Right hindlimb (tissue), 1 donor: ENCODE data around the gene ARHGAP10.

Experiments used
- DNase-seq: peaks from one replicate; pipeline ENCODE4 v3.0.0-alpha.2; 2018

The ARHGAP10 gene

GRCh38 chr4:148108766-148109165, 376.9 kb downstream of the ARHGAP10 start:
- DNase-seq, result peak; percentile 39

- no peak for DNase-seq
Measured at GRCh38 chr4:148109216-148109615, 377.3 kb downstream of the ARHGAP10 start.

- no peak for DNase-seq
Measured at GRCh38 chr4:148110169-148110568, 378.3 kb downstream of the ARHGAP10 start.

- no peak for DNase-seq
Measured at GRCh38 chr4:148112231-148112982, 380.5 kb downstream of the ARHGAP10 start.

DNA sequence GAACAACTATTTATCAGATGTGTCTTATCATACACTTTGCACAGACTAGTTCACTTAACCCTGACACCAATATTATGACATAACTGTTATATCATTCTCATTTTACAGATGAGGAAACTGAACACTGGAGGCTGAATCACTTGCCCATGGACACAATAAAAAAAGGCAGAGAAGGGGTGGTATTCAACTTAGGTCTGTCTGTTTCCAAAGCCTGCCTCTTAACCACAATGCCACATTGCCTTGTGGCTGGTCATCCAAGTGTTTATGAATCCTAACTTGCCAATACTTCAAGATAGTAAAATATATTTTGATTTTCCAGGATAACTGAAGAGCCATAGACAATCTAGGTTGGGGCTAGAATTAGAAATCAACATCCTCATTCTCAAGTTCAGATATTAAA, 382.5 kb downstream of the ARHGAP10 start:
- DNase-seq, result no peak

GRCh38 chr4:148116264-148116663, 384.4 kb downstream of the ARHGAP10 start:
- DNase-seq, result peak; percentile 26

DNA sequence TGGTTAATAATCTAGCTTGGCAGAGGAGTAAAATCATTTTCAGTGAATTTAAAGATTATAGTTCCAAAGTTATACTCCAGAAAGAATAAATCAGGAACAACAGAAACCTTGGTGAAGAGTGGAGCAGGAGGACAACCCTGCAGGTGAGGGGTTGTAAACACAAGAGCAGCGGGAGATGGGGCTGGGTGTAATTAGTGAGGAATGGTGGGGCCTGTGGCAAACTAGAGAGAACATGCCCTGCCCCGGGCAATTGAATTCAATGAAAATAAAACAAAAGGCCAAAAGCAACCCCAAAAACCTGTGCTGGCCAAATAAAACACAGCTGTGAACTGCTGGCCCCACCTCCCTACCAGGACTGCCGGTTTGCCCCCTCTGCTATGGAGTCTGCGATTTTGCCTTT, 385.1 kb downstream of the ARHGAP10 start:
- DNase-seq, result no peak

- DNase-seq, result no peak
Measured at GRCh38 chr4:148118179-148118578, 386.3 kb downstream of the ARHGAP10 start.

- no peak for DNase-seq
Measured at GRCh38 chr4:148118633-148119032, 386.7 kb downstream of the ARHGAP10 start.

DNA sequence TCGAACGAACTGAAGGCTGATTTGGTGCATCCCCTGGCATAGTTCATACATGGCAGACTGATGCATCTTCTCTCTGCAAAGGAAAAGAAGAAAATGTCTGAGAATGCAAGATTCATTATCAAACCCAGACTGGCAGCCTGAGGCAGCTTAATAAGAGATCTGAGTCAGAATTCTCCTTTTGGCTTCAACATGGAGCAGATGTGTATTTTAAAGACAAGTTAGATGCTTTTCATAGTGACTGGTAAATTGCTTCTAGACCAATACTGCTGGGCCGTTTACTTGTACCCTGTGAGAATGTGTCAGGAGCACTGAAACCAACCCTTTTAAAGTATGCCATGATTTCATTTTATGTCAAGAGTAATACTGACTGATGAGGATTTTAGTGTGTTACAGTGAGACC, 388.3 kb downstream of the ARHGAP10 start:
- no peak for DNase-seq
